Measurements from ENCODE around the gene SOX1.

Gene SOX1

DNA sequence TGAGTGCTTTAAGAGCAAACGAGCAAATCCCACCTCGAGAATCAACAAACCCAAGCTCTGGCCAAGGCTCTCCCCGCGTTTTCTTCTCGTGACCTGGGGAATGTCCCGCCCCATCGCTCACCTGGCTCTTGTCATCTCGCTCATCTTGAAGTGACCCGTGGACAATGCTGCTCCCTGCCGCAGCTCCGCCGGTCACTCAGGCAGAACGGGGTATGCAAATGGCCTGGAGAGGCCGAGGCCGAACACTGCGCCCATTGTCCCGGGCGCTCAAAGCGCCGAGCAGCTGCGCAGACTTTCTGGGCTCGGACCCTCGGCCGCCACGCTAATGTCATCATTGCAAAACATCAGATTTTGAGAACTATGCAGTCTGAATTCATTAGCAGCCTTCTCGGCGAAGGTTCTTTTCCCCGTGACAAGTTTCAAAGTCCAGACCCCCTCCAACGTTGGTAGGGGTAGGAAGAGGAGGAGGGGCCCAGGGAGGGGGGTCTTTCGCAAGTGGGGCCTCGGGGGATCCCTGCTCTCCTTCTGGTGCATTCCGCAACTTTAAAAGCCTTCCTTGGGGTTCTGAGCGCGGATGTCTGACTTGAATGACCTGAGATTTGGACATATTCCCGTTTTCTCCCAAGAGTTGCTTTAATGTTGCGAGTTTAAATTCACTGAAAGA lies 39.7 kb downstream of the SOX1 start:
- no peak for DNase-seq (ENCODE audit: low read depth in 2 of 2)

DNA sequence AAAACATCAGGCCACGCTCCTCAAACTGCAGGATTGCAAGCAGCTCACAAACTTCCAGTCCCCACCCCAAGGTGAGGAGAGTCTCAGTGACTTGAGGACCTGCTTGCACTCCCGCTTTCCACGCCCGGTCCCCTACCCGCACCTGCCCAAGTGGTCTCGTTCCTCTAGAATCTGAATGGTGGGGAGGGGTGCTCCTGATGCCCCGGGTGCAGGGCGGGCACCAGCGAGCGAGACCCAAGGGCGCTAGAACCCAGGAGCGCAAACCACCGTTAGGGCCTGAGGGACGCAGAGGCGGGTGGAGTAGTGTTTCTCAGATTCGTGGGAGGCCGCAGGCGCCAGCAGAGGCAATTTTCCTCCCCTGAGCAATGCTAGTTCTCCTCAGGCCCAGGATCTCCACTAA lies 40.3 kb downstream of the SOX1 start:
- DNase-seq (ENCODE audit: low read depth in 2 of 2) = no peak

DNA sequence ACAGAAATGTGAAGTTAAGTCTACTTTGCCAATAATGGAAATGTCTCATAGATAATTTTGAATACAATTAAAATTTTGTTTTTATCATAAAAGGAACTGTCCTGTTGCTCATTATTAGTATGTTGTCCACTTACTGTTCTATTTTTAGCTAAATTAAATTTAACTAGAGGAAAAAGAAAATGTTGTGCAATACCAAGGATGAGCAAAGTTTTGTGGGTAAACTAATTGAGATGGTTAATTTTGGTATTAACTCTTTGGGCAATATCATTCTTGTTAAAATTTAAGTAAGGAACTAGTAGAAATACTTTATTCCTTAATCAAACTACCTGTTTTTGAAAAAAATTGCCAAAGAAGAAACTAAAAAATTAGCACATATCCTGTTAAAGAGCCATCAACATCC lies 43.5 kb downstream of the SOX1 start:
- DNase-seq (ENCODE audit: low read depth in 2 of 2) = no peak

DNA sequence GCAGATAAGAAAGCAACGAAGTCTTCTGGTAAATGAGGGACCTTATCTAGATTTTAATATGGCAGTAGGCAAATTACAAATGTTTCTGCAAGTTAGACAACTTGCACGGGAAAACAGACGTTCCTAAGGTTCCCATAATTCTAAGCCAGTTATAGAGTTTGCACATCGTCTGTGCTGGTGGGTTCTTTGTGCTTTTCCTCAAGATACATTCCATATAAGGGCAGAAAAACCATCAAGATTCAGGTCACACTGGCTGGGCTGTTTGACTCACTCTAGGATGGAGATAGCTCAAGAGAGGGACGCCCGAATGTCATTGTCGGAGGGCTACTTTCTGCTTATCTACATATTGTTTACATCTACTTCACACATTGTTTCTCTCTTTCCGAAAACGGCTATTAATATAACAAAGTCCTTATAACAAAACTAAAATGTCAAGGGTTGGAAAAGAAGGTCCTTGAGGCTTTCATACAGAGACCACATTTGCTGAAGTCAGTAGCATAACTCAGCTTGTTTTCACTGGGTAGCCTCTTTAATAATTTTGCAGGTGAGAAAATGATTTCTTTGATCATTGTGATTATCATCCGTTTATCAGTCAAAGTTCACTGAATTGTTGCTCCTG lies 44.4 kb downstream of the SOX1 start:
- no peak for DNase-seq (ENCODE audit: low read depth in 2 of 2)

DNA sequence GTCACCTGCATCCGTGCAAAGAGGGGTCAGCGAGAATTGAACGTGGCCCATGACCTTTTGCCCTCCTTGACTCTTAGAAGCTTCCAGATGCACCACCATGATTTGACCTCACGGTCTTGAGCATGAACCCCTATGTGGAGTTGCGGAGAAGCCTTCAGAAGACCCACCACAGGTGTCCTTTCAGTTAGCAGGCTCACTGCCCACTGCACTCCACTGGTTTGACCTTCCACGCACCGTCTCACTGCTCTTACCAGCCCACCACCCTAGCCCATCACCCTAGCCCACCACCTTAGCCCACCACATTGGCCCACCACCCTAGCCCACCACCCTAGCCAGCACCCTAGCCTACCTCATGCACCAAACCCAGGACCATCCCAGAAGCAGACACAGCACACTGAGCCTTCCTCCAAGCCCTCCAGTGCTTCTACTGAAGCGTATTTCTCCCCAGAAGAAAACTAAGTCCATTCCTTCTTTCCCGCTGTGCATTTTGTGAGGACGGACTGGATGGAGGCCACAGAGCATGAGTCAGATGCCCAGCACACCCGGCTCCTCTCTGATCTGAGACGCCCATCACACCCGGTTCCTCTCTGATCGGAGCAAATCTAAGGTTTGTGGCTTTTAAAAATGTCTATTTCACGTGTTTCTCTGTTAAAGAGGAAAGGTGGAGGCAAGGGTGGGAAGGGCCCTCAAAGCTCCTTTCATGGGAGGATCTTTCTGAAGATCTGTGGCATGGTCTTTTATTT lies 45.8 kb downstream of the SOX1 start:
- no peak for DNase-seq (ENCODE audit: low read depth in 2 of 2)

DNA sequence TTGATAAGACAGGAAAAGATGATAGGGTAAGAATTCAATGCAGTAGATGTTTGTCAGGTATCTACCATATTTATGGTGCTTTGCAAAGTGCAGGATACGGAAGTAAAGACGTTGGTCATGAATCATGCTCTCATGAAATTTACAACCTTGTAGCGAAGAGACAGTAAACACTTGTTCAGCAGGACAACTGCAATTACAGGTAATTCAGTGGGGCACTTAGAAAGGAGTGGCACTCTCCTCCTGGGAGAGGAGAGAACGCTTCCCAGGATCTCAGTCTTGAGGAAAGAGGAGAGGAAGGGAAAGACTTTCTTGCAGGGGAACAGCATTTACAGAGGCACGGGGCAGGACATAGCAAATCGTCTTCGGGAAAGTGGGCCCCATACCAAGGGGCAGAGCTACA lies 46.4 kb downstream of the SOX1 start:
- no peak for DNase-seq (ENCODE audit: low read depth in 2 of 2)

DNA sequence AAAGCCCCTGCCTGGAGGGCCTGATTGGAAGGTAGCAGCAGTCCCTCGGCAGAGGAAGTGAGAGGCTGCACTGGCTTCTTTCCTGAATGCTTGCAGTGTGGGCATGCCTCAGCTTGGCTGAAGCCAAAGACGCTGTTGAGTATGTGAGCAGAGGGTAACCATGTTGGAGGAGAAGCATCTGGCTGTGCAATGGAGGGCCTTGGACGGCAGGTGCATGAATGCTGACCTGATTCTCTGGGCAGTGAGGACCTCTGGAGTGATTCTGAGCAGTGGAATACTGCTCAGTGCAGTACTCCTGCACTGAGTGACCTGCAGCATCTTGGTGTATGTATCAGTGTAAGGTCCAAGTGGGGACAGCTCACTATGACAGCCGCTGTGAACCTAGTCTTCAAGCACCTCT lies 46.9 kb downstream of the SOX1 start:
- DNase-seq (ENCODE audit: low read depth in 2 of 2) = no peak

DNA sequence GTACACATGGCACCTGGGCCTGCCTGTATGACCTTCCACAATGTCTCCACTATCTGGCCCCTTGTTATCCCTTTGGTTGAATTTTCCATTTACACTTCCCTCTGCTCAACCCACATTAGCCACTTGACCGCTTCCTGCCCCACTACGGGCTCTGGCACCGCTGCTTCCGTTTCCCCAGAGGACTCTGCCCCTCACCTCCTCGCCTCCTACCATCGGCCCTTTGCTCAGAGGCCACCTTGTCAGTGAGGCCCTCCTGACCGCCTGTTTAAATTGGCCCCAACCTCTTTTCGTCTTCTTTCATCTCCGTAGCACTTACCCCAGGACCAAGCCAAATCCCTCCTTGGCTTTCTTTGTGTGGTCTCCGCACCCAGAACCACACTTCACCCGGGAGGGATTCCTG lies 47.4 kb downstream of the SOX1 start:
- no peak for DNase-seq (ENCODE audit: low read depth in 2 of 2)

DNA sequence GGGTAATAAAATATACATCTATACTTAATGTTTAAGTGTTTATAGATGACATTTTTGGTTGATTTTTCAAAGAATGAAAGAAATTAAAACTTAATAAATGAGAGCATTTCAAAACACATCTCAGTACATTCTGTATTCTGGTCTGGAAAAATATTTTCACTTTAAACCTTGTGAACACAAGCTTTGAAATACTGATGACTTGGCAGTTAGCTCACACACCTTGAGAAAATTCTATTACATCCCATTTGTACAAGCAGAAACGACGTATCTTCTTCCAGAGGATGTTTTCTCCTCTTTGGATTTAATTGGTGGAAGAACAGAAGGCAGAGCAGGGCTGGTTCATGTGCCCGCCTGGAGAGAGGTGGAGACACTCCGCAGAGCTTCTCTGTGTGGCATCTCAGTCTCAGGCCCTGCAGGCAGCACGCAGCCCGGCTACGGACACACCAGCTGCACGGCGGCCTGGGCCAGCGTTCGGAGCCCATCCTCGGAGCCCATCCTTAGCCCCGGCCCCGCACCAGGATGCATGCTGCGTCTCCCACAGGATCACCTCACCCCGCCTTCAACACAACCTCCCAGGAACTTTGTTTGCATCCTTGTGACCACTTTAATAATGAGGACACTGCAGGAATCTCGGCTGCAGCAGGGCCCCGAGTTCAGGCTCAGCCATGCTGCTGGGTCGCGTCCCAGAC lies 48.6 kb downstream of the SOX1 start:
- no peak for DNase-seq (ENCODE audit: low read depth in 2 of 2)

DNA sequence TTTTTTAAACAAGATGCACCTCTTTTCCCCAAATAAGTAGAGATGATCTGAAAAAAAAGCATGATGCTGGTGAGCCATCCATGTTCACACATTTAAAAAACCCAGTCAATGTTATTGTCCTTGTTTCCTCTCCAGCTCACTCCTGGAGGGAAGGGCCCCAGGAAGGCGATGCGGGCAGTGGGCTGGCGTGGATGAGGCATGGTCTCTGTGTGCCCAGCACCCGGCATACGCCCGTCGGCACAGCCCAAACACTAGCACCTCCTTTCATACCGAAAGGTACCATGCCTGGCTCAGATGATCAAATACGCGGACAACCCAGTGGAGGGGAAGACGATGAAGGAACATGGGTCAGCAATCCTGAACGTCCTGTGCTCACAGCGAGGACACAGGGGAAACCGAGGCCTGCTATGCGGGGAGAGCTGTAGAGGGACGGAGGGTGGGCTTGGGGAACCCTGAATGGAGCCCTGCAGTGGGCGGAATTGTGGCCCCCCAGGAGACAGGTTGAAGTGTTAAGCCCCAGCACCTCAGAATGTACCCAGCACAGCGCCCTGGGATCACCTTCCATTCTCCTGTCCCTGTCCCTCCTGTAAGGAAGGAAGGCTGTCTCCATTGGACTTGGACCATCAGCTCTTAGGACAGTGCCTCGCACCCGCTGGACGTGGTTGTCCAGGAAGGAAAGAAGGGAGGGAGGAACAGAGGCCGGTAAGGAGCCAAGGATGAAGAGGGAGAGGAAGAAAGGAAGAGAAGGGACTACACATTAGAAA lies 49.4 kb downstream of the SOX1 start:
- no peak for DNase-seq (ENCODE audit: low read depth in 2 of 2)

DNA sequence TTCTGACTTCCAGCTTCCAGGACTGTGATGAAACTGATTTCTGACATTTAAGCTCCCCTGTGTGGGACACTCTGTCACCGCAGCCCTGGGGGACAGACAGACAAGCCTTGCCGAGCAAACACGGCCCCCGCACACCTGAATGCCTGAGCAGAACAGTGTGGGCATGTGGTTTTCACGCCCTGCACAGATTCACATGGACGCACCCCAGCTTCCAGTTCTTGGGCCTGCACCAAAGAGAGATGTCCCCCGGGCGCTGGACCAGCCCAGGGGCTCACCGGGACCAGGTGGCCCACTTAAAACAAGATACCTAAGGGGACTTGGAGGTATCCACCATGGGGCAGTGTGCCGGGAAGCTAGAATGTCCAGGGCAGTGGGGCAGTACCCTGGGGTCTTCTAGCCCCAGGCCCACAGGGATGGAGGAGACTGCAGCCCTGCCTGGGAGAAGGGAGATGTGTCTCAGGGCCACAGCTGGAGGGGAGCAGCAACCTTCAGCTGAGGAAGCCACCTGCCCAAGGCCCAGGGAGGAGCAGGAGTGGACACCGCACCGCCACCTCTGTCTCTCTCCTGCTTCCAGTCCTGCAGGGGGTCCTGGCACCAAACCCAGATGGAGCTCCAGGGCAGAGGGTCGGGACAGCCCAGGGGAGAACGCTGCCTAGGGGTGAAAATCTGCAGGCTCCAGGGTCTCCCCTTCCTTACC lies 50.5 kb downstream of the SOX1 start:
- DNase-seq (ENCODE audit: low read depth in 2 of 2) = no peak

DNA sequence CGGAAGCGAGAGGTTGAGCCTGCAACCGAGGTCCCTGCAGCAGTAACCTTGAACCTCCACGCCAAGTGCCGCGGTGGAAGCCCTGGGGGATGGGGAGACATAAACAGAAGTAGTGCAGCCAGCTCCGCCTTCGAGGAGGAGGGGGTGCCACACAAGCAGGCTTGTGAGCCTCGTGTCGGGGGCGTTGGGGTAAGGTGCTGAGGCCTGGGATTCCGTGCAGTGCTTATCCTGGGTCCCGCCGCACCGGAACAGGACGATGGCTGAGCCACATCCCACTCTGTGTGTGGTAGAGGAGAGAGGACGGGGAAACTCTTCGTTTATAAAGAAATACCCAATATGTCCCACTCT lies 51.0 kb downstream of the SOX1 start:
- DNase-seq (ENCODE audit: low read depth in 2 of 2) = no peak

DNA sequence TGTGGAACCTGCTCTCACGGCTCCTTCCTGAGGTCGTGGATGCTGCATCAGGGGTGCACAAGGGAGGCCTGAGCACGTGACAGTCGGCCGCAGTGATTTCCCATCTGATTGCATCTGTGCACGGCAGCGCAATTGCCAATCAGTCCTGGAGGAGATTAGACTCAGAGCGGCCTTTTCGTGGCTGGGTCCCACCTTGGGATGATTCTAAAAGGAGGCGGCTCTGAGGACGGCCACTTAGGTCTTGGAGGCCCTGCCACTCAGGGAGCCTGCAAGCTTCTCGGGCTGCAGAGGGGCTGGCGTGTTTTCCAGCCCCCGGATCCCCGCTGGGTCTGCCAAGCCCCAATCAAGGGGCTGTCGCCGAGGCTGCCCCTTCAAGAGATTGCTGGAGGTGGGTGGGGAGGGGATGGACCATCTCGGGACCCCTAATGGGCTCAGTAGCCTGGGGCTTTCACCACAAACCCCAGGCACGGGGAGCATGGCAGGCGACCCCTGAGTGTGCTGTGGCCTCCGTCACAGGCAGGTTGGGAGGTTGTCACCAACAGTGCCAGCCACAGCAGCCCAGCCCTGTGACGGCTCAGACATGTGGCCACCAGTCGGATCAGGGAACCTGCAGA lies 51.6 kb downstream of the SOX1 start:
- DNase-seq (ENCODE audit: low read depth in 2 of 2) = no peak

DNA sequence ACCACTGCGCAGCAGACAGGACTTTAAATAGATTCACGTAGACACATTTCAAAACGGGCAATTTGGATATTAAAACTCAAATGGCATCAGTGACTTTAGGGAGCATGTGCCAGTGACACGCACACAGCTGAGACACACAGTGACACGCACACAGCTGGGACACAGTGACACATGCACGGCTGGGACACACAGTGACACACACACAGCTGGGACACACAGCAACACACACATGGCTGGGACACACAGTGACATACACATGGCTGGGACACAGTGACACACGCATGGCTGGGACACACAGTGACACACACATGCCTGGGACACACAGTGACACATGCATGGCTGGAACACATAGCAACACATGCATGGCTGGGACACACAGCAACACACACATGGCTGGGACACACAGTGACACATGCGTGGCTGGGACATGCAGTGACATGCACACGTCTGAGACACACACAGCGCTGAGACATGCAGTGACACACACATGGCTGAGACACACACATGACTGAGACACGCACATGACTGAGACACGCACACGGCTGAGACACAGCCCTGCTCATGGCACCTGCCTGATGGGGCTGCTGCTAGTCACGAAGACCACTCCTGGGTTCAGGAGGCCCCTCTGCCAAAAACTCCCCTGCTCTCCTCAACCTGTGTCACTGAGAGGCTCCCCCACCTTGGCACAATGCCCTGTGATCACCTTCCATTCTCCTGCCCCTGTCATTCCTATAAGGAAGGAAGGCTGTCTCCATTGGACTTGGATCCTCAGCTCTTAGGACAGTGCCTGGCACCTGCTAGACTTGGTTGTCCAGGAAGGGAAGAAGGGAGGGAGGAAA lies 52.5 kb downstream of the SOX1 start:
- no peak for DNase-seq (ENCODE audit: low read depth in 2 of 2)

DNA sequence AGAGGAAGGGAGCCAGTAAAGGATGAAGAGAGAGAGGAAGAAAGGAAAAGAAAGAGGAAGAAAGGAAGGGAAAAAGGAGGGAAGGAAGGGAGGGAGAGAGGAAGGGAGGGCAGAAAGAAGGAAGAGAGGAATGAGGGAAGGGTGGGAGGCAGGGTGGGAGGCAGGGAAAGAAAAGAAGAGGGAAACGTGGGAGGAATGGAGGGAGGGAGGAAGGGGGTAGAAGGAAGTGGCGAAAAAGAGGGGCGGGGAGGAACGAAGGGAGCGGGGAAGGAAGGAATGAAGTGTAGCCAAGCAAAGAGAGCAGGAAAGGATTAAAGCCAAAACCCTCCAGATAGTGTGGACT lies 53.1 kb downstream of the SOX1 start:
- no peak for DNase-seq (ENCODE audit: low read depth in 2 of 2)
